ENCODE measurements around the gene METAP1D.

GRCh38 chr2:172107690-172108586 lies 108.2 kb downstream of the METAP1D start:
- TF ChIP-seq CTCF (IDR thresholded peaks at IDR 0.05) (no peak), POLR2A (IDR thresholded peaks at IDR 0.05) (no peak)

Data from thyroid gland (tissue), 4 donors.